ENCODE data around the gene INS. TPM values are rescaled to one million over a fixed set of nuclear protein-coding genes. Genes with fewer than 3 reads are reported as not detected.

The INS gene
- total and polyA plus RNA-seq, 4 donors = 0.16 to 0.37 TPM; not detected in 2

GRCh38 chr11:2177076-2177475, 16.1 kb upstream of the INS start:
- DNase-seq (ENCODE audit: low spot score) = no peak
- Histone ChIP-seq H3K27ac (ENCODE audit: low read depth in 1 of 2, low read length in 2 of 2) (no peak overlapping the region), H3K27me3 (ENCODE audit: control insufficient read depth in 4 of 4, insufficient read depth in 4 of 4, low read length in 3 of 4) (no peaks in the 10 kb centered on the region), H3K4me1 (ENCODE audit: control insufficient read depth in 4 of 4, insufficient read depth in 4 of 4, low read length in 3 of 4) (no peaks in the 10 kb centered on the region), H3K36me3 (ENCODE audit: control insufficient read depth in 4 of 4, insufficient read depth in 3 of 4, low read depth in 1 of 4, low read length in 3 of 4) (no peaks in the 10 kb centered on the region), H3K4me3 (ENCODE audit: low read depth in 1 of 3, low read length in 3 of 3) (no peak overlapping the region), H3K9ac (ENCODE audit: low read depth in 1 of 2, low read length in 2 of 2) (no peak overlapping the region), H3K9me3 (ENCODE audit: control insufficient read depth in 4 of 4, low read length in 3 of 4) (no peaks in the 10 kb centered on the region)
- WGBS = 70% methylated on average over 18 of the region's 18 CpGs
- TF ChIP-seq TAF1 (conservative IDR thresholded peaks at IDR 0.05) (no peak), ZBTB33 (IDR thresholded peaks at IDR 0.05) (no peak), YY1 (IDR thresholded peaks at IDR 0.05) (no peak), RAD21 (IDR thresholded peaks at IDR 0.05) (no peak), CTCF (IDR thresholded peaks at IDR 0.05; ENCODE audit: low read depth, low read length, missing input control) (no peak), SP1 (IDR thresholded peaks at IDR 0.05) (no peak)

- DNase-seq (ENCODE audit: low spot score) = no peak
- WGBS = 91% methylated on average over 14 of the region's 14 CpGs
- no peaks in the 10 kb centered on the region for H3K36me3 ChIP-seq (ENCODE audit: control insufficient read depth in 4 of 4, insufficient read depth in 3 of 4, low read depth in 1 of 4, low read length in 3 of 4)
- H3K27me3 ChIP-seq (ENCODE audit: control insufficient read depth in 4 of 4, insufficient read depth in 4 of 4, low read length in 3 of 4) = no peaks in the 10 kb centered on the region
- no peaks in the 10 kb centered on the region for H3K9me3 ChIP-seq (ENCODE audit: control insufficient read depth in 4 of 4, low read length in 3 of 4)
- no peak for TF ChIP-seq ZBTB33 (IDR thresholded peaks at IDR 0.05)
- no peak for TF ChIP-seq HNF4A (conservative IDR thresholded peaks at IDR 0.05)
- no peak for TF ChIP-seq TAF1 (conservative IDR thresholded peaks at IDR 0.05)
- TF ChIP-seq FOXA2 (IDR thresholded peaks at IDR 0.05) = no peak
- no peak for TF ChIP-seq EGR1 (IDR thresholded peaks at IDR 0.05; ENCODE audit: low read depth in 2 of 2)
- no peak for TF ChIP-seq SP1 (IDR thresholded peaks at IDR 0.05)
- no peak for TF ChIP-seq FOXA1 (IDR thresholded peaks at IDR 0.05)
- TF ChIP-seq ATF3 (IDR thresholded peaks at IDR 0.05) = no peak
- no peak for TF ChIP-seq MAX (IDR thresholded peaks at IDR 0.05)
- TF ChIP-seq CTCF (IDR thresholded peaks at IDR 0.05; ENCODE audit: low read depth, low read length, missing input control) = no peak
- TF ChIP-seq NR2F2 (IDR thresholded peaks at IDR 0.05) = no peak
- no peak for TF ChIP-seq RXRA (IDR thresholded peaks at IDR 0.05)
- no peak overlapping the region for H3K9ac ChIP-seq (ENCODE audit: low read depth in 1 of 2, low read length in 2 of 2)
- H3K27ac ChIP-seq (ENCODE audit: low read depth in 1 of 2, low read length in 2 of 2) = no peak overlapping the region
- H3K4me3 ChIP-seq (ENCODE audit: low read depth in 1 of 3, low read length in 3 of 3) = no peak overlapping the region
- peaks cover 0 to 2% (median under 1%) of the 10 kb centered on the region in 4 donors for H3K4me1 ChIP-seq (ENCODE audit: control insufficient read depth in 4 of 4, insufficient read depth in 4 of 4, low read length in 3 of 4)
Observed at GRCh38 chr11:2176389-2176900, 15.4 kb upstream of the INS start.

All from liver (tissue), 9 donors.